ENCODE measurements around the gene EYA2. TPM values are rescaled to one million over a fixed set of nuclear protein-coding genes. Genes with fewer than 3 reads are reported as not detected.
A peak's percentile ranks its signal among the peaks of the same experiment; 100 is the strongest.

The EYA2 gene
- total and polyA plus RNA-seq, 2 of the 4 experiments (the other 2 are of a cell fraction), result 2.3 to 5.4 TPM

DNA sequence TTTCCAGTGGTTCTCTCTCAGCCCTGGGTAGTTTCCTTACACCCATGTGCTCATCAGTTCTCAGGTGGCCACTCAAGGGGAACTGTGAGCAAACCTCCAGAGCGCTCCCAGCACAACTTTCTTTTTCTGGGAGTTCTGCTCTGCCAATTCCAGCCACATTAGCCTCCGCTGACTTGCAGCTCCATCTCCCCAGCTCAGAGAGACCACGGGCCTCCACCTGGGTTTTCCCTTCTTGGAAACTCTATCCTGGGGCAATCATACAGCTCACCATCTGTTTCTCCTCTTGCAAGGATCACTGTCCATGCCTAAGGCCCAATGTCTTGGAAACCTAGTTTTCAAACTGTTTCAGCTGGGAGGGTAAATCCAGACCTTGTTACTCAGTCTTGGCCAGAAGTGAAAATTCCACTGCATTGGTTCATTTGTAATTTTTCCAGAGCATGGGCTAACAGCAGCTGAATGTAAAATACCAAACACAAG lies 129.9 kb downstream of the EYA2 start:
- no TSS peak for BruUV-seq (replicated peaks)
- H3K4ac ChIP-seq (ENCODE audit: low read depth, low read length), result 0 out of 2 replicates have a peak overlapping the region, but pooled peaks have one; percentile 5
- no peak for TF ChIP-seq SMC3 (IDR thresholded peaks at IDR 0.05; ENCODE audit: low read depth, low read length)
- TF ChIP-seq BHLHE40 (IDR thresholded peaks at IDR 0.05; ENCODE audit: low read depth, low read length), result no peak
- TF ChIP-seq, protein P1, sequence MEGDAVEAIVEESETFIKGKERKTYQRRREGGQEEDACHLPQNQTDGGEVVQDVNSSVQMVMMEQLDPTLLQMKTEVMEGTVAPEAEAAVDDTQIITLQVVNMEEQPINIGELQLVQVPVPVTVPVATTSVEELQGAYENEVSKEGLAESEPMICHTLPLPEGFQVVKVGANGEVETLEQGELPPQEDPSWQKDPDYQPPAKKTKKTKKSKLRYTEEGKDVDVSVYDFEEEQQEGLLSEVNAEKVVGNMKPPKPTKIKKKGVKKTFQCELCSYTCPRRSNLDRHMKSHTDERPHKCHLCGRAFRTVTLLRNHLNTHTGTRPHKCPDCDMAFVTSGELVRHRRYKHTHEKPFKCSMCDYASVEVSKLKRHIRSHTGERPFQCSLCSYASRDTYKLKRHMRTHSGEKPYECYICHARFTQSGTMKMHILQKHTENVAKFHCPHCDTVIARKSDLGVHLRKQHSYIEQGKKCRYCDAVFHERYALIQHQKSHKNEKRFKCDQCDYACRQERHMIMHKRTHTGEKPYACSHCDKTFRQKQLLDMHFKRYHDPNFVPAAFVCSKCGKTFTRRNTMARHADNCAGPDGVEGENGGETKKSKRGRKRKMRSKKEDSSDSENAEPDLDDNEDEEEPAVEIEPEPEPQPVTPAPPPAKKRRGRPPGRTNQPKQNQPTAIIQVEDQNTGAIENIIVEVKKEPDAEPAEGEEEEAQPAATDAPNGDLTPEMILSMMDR (conservative IDR thresholded peaks at IDR 0.05; ENCODE audit: low read depth, low read length), result no peak
- TF ChIP-seq MAZ (IDR thresholded peaks at IDR 0.05; ENCODE audit: borderline replicate concordance, low read depth, low read length), result no peak
- TF ChIP-seq NFE2L2 (IDR thresholded peaks at IDR 0.05; ENCODE audit: low read depth, low read length), result no peak
- TF ChIP-seq POLR2A (IDR thresholded peaks at IDR 0.05; ENCODE audit: low read depth, low read length), result no peak
- no peak for TF ChIP-seq RCOR1 (IDR thresholded peaks at IDR 0.05; ENCODE audit: insufficient replicate concordance, low read length)
- no peak for TF ChIP-seq RFX5 (IDR thresholded peaks at IDR 0.05; ENCODE audit: low read depth, low read length)
- no peak for TF ChIP-seq FOS (IDR thresholded peaks at IDR 0.05; ENCODE audit: low read depth, low read length)
- no peak for TF ChIP-seq MAFK (IDR thresholded peaks at IDR 0.05; ENCODE audit: low read depth, low read length)
- no peak for TF ChIP-seq CHD1 (IDR thresholded peaks at IDR 0.05; ENCODE audit: low read depth, low read length)
- no peak for TF ChIP-seq RAD21 (IDR thresholded peaks at IDR 0.05; ENCODE audit: low read length)
- TF ChIP-seq CEBPB (IDR thresholded peaks at IDR 0.05; ENCODE audit: low read depth, low read length), result no peak
- TF ChIP-seq MXI1 (IDR thresholded peaks at IDR 0.05; ENCODE audit: borderline replicate concordance, low read depth, low read length), result no peak
- TF ChIP-seq, protein P2, sequence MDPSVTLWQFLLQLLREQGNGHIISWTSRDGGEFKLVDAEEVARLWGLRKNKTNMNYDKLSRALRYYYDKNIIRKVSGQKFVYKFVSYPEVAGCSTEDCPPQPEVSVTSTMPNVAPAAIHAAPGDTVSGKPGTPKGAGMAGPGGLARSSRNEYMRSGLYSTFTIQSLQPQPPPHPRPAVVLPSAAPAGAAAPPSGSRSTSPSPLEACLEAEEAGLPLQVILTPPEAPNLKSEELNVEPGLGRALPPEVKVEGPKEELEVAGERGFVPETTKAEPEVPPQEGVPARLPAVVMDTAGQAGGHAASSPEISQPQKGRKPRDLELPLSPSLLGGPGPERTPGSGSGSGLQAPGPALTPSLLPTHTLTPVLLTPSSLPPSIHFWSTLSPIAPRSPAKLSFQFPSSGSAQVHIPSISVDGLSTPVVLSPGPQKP (IDR thresholded peaks at IDR 0.05; ENCODE audit: borderline replicate concordance, low read depth, low read length), result no peak
- TF ChIP-seq, protein P3, sequence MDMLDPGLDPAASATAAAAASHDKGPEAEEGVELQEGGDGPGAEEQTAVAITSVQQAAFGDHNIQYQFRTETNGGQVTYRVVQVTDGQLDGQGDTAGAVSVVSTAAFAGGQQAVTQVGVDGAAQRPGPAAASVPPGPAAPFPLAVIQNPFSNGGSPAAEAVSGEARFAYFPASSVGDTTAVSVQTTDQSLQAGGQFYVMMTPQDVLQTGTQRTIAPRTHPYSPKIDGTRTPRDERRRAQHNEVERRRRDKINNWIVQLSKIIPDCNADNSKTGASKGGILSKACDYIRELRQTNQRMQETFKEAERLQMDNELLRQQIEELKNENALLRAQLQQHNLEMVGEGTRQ (IDR thresholded peaks at IDR 0.05; ENCODE audit: low read depth, low read length), result no peak
- no peak overlapping the region for H4K8ac ChIP-seq (ENCODE audit: low read depth in 2 of 2, low read length in 2 of 2)
- H3K18ac ChIP-seq (ENCODE audit: low read depth, low read length), result no peak overlapping the region; the same call in 1 of the 2 replicates
- DNase-seq (peak; percentile 77), ATAC-seq (ENCODE audit: low read depth) (peak; percentile 77)
- no peak overlapping the region for H2AK5ac ChIP-seq (ENCODE audit: low read depth, low read length)
- no peak overlapping the region for H4K91ac ChIP-seq (ENCODE audit: insufficient read depth, low read depth, low read length)
- H3K14ac ChIP-seq (replicated peaks; ENCODE audit: low read depth, low read length), result no peak overlapping the region
- peak overlapping the region; percentile 34; the same call in 1 of the 2 replicates for H3K27ac ChIP-seq (ENCODE audit: insufficient read depth, low read length)
- H3K23ac ChIP-seq (ENCODE audit: low read depth, low read length), result no peak overlapping the region
- H3K27me3 ChIP-seq (ENCODE audit: control insufficient read depth, insufficient read depth, low read length), result no peaks in the 10 kb centered on the region
- in situ Hi-C loops (cut with MboI; ENCODE audit: low sequenced_read_pairs) (loop anchor here (25.0 kb wide), 1 partner anchor 262 kb away; no protein-coding TSS in a partner anchor), dilution Hi-C loops (cut with HindIII; ENCODE audit: low sequenced_read_pairs, unreplicated experiment) (no loop called here), intact Hi-C loops (cut with micrococcal nuclease) (loop anchor here (10.0 kb wide), 2 partner anchors 90 to 130 kb away; partner anchors contain the start of gene EYA2)
- POLR2A ChIA-PET (ENCODE audit: unreplicated experiment), result no interaction called here
- H2AK9ac ChIP-seq (replicated peaks; ENCODE audit: low read depth, low read length, poor library complexity), result peak overlapping the region; percentile 5
- H3K9ac ChIP-seq (ENCODE audit: low read depth, low read length), result no peak overlapping the region
- no peak overlapping the region for H2BK5ac ChIP-seq (ENCODE audit: low read depth, low read length, poor library complexity, severe bottlenecking)
- CTCF ChIA-PET, result no interaction called here
- H3K79me1 ChIP-seq (ENCODE audit: low read depth in 1 of 2, low read length in 2 of 2), result no peaks in the 10 kb centered on the region
- no peak overlapping the region for H2BK20ac ChIP-seq (ENCODE audit: low read depth, low read length)
- no peak overlapping the region for H3K56ac ChIP-seq (ENCODE audit: extremely low read depth, insufficient read depth, low read length)
- H2AFZ ChIP-seq (replicated peaks; ENCODE audit: low read length, poor library complexity), result peak overlapping the region; percentile 75
- H2BK15ac ChIP-seq (ENCODE audit: low read depth, low read length), result no peak overlapping the region
- H2BK120ac ChIP-seq (ENCODE audit: low read depth, low read length), result no peak overlapping the region
- no peak overlapping the region for H3K4me3 ChIP-seq (ENCODE audit: insufficient read depth, low read depth, low read length)
- 60% methylated on average over 2 of the region's 3 CpGs; no CpG with 5 or more reads in 1 of the 2 experiments for WGBS, 2 experiments (ENCODE audit: extremely low coverage in 2 of 2, insufficient read length in 1 of 2)
- peaks cover 3% of the 10 kb centered on the region; the same call in 1 of the 2 replicates for H3K36me3 ChIP-seq (ENCODE audit: control insufficient read depth, insufficient read depth, low read length)
- H3K9me3 ChIP-seq (ENCODE audit: control insufficient read depth, insufficient read depth, low read length), result peaks cover 5% of the 10 kb centered on the region
- no peak overlapping the region for H3K4me2 ChIP-seq (ENCODE audit: low read depth, low read length)
- no peaks in the 10 kb centered on the region for H4K20me1 ChIP-seq (ENCODE audit: insufficient read depth, low read length)
- no peaks in the 10 kb centered on the region; the same call in 1 of the 2 replicates for H3K9me1 ChIP-seq (ENCODE audit: insufficient read depth, low read length)
- peaks cover 11% of the 10 kb centered on the region; the same call in 1 of the 2 replicates for H3K4me1 ChIP-seq (ENCODE audit: control insufficient read depth, insufficient read depth, low read length)
- no peak overlapping the region; the same call in 1 of the 2 replicates for H4K5ac ChIP-seq (ENCODE audit: low read depth, low read length)

Measured in IMR-90 (cell line).